CD4-positive, alpha-beta T cell treated with Interferon alpha-2 for 1 hour (primary cell): Measurements from ENCODE around the gene BUD31.
"Not testable (repeated sequence)": the region's sequence is repeated elsewhere in the genome, so short reads cannot be mapped to it uniquely, and the experiment has no call there.

Experiments
- DNase-seq, 2 donors: peaks; one replicate each; pipeline ENCODE4 v3.0.0-alpha.2; 2020 to 2022

Gene BUD31

GRCh38 chr7:99402854-99403253 lies 5.9 kb upstream of the BUD31 start:
- DNase-seq: no peak

GRCh38 chr7:99403764-99404163 lies 5.0 kb upstream of the BUD31 start:
- no peak for DNase-seq

GRCh38 chr7:99404235-99404976 lies 4.4 kb upstream of the BUD31 start:
- DNase-seq: no peak

GRCh38 chr7:99404977-99405320 lies 3.8 kb upstream of the BUD31 start:
- DNase-seq: no peak

DNA sequence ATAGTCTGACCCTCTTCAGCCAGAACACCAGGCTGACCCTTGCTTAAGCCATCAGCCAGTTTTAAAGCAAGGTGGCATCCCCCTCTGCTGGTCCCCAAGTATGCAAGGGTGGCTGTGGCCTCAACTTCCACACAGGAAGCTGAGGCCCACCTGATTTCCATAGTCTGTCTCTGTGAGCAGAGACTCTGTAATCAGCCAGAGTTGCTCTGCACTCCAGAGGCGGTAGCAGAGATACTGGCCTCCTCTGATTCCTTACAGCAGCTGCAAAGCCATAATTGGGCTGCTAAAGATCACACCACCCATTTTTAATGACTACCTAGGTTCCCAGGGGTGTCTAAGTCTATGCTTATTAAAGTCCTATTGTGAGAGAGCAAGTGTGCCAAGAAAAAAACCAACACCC lies 2.2 kb upstream of the BUD31 start:
- no peak for DNase-seq

GRCh38 chr7:99407872-99408378 lies 844 bp upstream of the BUD31 start:
- peak in 1 of 2 donors; percentile 40 for DNase-seq

GRCh38 chr7:99409192-99409572 lies 413 bp downstream of the BUD31 start:
- DNase-seq: no peak

DNA sequence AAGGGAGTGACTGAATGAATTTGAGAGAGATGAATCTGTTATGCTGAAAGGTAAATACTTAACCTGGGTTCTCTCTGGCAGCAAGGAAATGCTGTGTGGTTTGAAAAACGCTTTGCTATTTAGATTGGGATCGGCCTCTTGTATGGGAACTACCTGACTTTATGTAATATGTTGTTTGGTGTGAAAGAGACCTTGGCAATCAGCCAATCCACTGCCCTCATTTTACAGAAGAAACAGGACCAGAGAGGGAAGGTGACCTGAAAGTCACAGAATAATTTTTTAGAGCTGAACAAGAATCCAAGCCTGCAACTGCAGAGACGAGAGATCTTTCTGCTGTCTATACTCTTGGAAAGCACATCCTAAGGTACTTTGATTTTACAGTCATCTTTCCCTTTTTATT lies 1.0 kb downstream of the BUD31 start:
- peak in 1 of 2 donors; percentile 29 for DNase-seq

DNA sequence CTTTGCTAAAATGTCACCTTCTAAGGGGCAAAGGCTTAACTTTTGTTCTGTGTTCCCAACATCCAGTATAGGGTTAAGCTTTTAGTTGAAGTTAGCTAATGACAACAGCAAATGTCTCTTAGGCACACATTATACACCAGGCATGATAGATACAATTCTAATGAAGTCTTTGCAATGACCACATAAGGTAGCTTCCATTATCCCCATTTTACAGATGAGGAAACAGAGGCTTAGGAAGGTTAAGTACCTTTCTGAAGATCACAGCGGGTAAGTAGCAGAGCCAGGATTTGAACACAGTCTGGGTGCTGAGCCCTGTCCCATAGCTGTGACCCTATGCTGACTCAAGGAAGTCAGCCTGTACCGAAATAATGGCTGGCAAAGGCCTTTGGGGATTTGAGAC lies 1.9 kb downstream of the BUD31 start:
- DNase-seq: no peak

- peak; percentile 17 to 35 for DNase-seq
Measured at GRCh38 chr7:99415513-99416127, 6.9 kb downstream of the BUD31 start.

DNA sequence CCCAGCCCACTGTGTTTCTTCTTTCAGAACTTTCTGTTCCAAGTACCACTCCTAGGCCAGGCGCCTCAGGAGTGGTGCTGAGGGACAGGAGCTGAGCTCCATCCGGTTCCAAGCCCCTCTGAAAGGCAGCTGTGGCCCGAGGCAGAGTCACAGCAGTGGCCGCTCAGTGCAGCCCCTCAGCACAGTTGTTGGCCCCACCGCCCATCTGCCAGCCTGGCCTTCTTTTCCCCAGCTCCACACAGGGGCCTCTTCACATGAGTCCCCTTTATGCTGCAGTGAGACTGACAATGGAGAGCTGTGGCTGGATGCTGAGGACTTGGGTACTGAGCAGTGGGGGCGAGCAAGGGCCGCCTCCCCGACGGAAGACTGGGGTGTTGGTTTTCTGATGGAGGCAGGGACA lies 9.5 kb downstream of the BUD31 start:
- DNase-seq: no peak

DNA sequence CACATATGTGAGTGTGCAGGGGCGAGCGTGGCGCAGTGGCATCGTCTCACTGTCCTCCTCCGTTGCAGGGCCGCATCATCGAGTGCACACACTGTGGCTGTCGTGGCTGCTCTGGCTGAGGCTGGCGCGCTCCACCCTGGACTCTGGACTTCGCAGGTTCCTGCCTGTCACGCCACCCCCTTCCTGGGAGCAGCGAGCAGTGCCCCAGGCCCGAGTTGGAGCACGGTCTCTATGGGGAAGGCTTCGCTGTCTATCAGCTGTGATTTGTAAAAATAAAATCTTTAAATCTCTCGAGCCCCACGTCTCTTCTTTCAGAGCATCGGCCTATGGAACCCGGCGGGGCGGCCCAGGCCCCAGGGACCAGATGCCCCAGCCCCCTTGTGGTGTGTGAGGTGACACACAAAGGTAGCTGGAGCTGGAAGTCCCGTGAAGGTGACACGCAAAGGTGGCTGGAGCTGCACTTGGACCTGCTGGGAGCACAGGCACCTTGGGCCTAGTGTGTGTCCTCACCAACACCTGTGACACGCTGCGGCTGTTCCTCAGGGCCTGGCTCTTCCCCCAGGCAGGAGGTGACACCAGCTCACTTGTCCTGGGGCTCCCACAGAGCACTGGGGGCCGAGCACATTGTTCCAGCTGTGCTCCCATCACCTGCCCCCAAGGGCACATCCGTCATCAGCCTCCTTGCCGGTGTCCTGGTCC lies 10.7 kb downstream of the BUD31 start:
- DNase-seq: no peak

- DNase-seq: no peak
Measured at GRCh38 chr7:99420213-99420612, 11.4 kb downstream of the BUD31 start.

DNA sequence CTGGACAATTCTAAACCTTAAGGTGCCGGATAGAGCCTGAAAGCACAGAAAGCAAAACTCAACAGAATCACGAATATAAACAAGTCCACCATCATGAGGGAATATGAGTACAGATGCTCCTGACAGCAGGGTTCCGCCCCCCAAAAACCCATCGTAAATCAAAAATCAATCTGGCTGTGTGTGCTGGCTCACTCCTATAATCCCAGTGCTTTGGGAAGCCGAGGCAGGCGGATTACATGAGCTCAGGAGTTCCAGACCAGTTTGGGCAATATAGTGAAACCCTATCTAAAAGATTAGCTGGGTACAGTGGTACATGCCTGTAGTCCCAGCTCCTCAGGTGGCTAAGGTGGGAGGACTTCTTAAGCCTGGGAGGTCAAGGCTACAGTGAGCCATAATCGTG lies 12.2 kb downstream of the BUD31 start:
- DNase-seq: no peak

DNA sequence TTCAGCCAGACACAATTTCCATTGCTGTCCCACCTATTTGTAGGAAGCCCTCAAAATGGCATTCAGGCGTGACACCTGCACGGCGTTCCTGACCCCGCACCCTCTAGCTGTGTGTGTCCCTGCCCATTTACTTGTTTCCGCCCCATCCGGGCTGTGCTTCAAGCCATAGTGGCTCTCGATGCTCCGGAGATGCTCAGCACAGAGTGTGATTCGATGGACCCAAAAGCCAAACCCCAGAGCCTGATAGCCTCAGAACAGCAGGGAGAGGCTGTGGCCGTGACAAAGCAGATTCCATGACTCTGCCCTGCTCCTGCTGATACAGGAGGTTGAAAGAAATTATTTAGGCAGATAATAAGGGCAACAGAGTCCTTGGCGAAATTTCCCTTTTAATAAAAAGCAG lies 13.4 kb downstream of the BUD31 start:
- no peak for DNase-seq

DNA sequence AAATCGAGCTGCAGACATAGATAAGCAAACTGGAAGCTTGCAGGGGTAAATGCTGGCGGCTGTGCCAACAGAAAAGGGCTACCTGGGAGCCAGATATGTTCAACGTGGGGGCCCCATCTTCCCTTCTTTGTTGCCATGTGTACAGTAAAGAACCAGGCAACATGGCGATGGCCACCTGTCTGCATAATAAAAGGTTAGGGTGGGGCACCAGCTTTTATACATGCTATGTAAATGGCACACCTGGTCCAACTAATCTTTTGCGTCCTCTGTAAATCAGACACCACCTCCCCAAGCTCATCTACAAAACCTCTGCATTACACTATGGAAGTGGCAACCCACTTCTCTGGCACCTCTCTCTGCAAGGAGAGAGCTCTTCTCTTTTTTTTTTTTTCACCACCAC lies 13.9 kb downstream of the BUD31 start:
- no peak for DNase-seq

DNA sequence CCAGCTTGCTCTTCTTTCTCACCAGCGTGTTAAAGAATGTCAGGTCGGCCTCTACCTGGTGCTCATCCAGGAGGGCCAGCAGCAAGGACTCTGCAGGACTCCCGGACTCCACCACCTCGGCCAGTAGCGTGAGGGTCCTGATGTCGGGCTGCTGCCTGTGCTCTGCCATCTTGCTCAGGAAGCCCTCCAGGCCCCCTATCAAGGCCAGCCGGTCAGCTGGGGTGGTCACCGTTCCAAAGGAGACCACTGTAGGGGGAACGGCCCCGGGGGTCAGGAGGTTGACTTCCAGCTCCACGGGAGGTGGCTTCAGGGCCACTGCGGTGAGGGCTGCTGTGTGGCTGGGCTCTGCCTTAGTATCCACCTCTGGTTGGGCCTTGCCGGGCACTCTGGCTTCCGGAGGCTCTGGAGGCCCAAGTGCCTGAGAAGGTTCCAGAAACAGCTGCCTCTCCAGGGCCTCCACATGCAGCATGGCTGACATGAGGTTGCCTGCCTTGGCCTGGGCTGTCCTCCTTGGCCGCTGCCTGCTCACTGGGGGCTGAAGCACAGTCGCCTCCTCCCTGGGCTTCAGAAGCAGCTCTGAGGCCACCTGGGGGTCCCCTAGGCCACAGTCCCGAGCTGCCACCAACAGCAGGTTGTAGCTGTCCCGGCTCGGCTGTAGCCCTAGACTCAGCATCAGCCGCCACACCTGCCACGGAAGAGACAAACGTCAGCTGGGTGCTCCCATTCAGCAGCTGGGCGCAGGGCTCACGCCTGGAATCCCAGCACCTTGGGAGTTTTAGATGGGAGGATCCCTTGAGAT lies 16.4 kb downstream of the BUD31 start:
- DNase-seq: no peak

DNA sequence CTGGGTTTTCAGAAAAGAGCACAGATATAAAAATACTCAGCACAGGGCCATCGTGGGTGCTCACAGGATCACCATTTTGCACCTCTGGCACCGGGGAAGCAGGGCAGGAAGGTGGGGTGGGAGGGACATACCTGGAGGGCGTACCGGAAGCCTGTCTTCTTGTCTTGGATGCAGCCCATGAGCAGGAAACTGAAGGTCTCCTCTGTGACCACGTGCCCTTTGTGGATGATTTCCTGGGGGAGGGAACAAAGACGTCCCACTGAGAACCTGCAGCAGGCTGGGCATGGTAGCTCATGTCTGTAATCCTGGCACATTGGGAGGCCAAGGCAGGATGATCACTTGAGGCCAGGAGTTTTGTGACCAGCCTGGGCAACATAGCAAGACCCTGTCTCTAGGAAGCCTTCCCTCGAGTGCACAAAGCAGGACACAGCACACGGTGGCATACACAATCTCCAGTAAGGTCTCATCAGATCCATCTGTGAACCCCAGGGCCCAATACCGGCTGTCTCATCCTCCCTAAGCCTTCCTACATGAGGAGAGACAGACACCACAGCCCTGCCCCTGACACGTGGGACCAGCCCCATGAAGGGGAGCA lies 20.3 kb downstream of the BUD31 start:
- DNase-seq: peak in 1 of 2 donors; percentile 23

DNA sequence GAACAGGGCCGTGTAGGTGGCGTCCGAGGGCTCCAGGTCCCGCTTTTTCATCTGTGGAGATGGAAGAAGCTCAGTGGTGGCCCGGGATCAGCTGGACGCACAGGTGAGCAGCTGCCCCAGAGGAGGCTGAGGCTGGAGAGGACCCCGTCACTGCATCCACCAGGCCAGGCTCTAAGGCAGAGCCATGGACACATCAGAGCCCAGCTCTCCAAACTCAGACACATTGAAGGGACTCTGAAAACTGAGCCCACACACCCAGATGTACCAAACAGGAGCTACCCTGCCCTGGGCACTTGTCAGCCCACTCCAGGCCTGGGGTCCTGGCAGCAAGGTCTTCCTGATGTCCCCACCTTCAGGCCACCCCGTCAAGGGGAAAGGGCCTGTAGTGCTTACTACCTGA lies 21.0 kb downstream of the BUD31 start:
- DNase-seq: no peak

- DNase-seq: not testable (repeated sequence)
Measured at GRCh38 chr7:99431756-99432540, 23.2 kb downstream of the BUD31 start.

DNA sequence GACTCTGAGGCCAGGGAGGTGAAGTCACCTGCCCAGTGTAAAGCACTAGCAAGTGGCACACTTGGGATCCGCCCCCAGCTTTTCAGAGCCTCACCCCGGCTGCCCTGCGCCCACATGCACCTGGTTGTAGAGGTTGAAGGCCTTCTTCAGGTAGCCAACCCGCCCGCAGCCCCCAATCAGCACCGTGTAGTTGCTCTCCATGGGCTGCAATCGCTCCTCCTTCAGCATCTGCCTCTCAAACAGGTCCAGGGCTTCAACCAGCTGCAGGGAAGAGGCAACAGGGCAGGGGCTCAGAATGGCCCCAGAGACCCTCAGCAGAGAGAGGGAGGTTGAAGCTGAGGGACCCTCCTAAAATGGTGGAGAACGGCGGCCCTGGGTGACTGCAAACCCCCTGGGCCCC lies 24.4 kb downstream of the BUD31 start:
- no peak for DNase-seq

DNA sequence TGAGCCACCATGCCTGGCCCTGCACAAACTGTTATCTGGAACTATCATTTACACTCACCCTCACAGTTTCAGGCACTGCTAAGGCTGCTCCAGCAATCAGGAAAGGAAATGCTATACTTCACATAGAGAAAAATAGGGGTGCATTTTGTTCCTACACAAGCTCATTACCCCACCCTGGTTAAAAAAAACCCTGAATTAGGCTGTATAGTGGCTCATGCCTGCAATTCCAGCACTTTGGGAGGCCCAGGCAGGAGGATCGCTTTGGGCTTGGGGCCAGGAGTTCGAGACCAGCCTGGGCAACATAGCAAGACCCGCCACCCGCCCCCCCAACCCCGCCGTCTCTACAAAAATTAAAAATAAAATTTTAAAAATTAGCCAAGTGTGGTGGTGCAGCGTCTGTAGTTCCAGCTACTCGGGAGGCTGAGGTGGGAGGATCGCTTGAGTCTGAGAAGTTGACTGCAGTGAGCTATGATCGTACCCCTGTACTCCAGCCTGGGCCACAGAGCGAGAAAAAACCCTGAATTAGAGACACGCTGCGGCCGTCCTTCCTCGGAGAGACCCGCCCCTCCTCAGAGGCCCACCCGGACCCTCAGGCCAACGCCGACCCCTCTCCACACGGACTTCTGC lies 29.3 kb downstream of the BUD31 start:
- no peak for DNase-seq
